ENCODE results near the gene WRNIP1. TPM values are rescaled to one million over a fixed set of nuclear protein-coding genes. Genes with fewer than 3 reads are reported as not detected.

WRNIP1 gene
- total RNA-seq, 1 donor from 2014 or later, result 50.1 TPM

- intact Hi-C loops (cut with DNase I), result no loop called here
- Histone ChIP-seq H3K27me3 (no peaks in the 10 kb centered on the region), H3K36me3 (no peaks in the 10 kb centered on the region), H3K27ac (no peak overlapping the region), H3K4me3 (no peak overlapping the region), H3K4me1 (no peaks in the 10 kb centered on the region), H3K9me3 (no peaks in the 10 kb centered on the region)
- DNase-seq (ENCODE audit: extremely low spot score in 2 of 2), result peak in 1 of 2 donors; percentile 25
- TF ChIP-seq POLR2AphosphoS5 (IDR thresholded peaks at IDR 0.05; ENCODE audit: insufficient read depth in 1 of 2, low read depth in 1 of 2) (no peak), POLR2A (IDR thresholded peaks at IDR 0.05) (no peak), CTCF (IDR thresholded peaks at IDR 0.05) (no peak)
These were observed 46.1 kb upstream of the WRNIP1 start for GRCh38 chr6:2719093-2719455.

- peak in 1 of 2 donors; percentile 7 for DNase-seq (ENCODE audit: extremely low spot score in 2 of 2)
- intact Hi-C loops (cut with DNase I), result no loop called here
- Histone ChIP-seq H3K36me3 (no peaks in the 10 kb centered on the region), H3K9me3 (no peaks in the 10 kb centered on the region), H3K27me3 (no peaks in the 10 kb centered on the region), H3K4me1 (no peaks in the 10 kb centered on the region), H3K27ac (no peak overlapping the region), H3K4me3 (no peak overlapping the region)
- no peak for TF ChIP-seq POLR2AphosphoS5 (IDR thresholded peaks at IDR 0.05; ENCODE audit: insufficient read depth in 1 of 2, low read depth in 1 of 2)
- no peak for TF ChIP-seq POLR2A (IDR thresholded peaks at IDR 0.05)
- no peak for TF ChIP-seq CTCF (IDR thresholded peaks at IDR 0.05)
These were observed 44.0 kb upstream of the WRNIP1 start for GRCh38 chr6:2721219-2721618.

GRCh38 chr6:2725364-2725988, 39.7 kb upstream of the WRNIP1 start:
- no peak overlapping the region for H3K27ac ChIP-seq
- TF ChIP-seq POLR2AphosphoS5 (IDR thresholded peaks at IDR 0.05; ENCODE audit: insufficient read depth in 1 of 2, low read depth in 1 of 2), result no peak
- no peak for TF ChIP-seq POLR2A (IDR thresholded peaks at IDR 0.05)
- no peak for TF ChIP-seq CTCF (IDR thresholded peaks at IDR 0.05)

GRCh38 chr6:2725999-2726567, 39.1 kb upstream of the WRNIP1 start:
- H3K4me3 ChIP-seq, result no peak overlapping the region
- TF ChIP-seq CTCF (IDR thresholded peaks at IDR 0.05), result no peak
- no peak for TF ChIP-seq POLR2A (IDR thresholded peaks at IDR 0.05)
- no peak for TF ChIP-seq POLR2AphosphoS5 (IDR thresholded peaks at IDR 0.05; ENCODE audit: insufficient read depth in 1 of 2, low read depth in 1 of 2)
- peak in 1 of 2 donors; percentile 28 for DNase-seq (ENCODE audit: extremely low spot score in 2 of 2)
- intact Hi-C loops (cut with DNase I), result no loop called here
- no peaks in the 10 kb centered on the region for H3K9me3 ChIP-seq
- no peaks in the 10 kb centered on the region for H3K4me1 ChIP-seq
- H3K27ac ChIP-seq, result no peak overlapping the region
- no peaks in the 10 kb centered on the region for H3K36me3 ChIP-seq
- no peaks in the 10 kb centered on the region for H3K27me3 ChIP-seq

More at GRCh38 chr6:2725364-2725988, 39.7 kb upstream of the WRNIP1 start:
- no peaks in the 10 kb centered on the region for H3K9me3 ChIP-seq
- H3K27me3 ChIP-seq, result no peaks in the 10 kb centered on the region
- H3K4me1 ChIP-seq, result no peaks in the 10 kb centered on the region
- no peak overlapping the region for H3K4me3 ChIP-seq
- intact Hi-C loops (cut with DNase I), result no loop called here
- DNase-seq (ENCODE audit: extremely low spot score in 2 of 2), result no peak
- no peaks in the 10 kb centered on the region for H3K36me3 ChIP-seq

GRCh38 chr6:2729921-2730320, 35.3 kb upstream of the WRNIP1 start:
- no peaks in the 10 kb centered on the region for H3K9me3 ChIP-seq
- no peaks in the 10 kb centered on the region for H3K27me3 ChIP-seq
- intact Hi-C loops (cut with DNase I), result no loop called here
- TF ChIP-seq POLR2A (IDR thresholded peaks at IDR 0.05) (no peak), POLR2AphosphoS5 (IDR thresholded peaks at IDR 0.05; ENCODE audit: insufficient read depth in 1 of 2, low read depth in 1 of 2) (no peak), CTCF (IDR thresholded peaks at IDR 0.05) (no peak)
- H3K4me3 ChIP-seq, result no peak overlapping the region
- DNase-seq (ENCODE audit: extremely low spot score in 2 of 2), result no peak
- no peak overlapping the region for H3K27ac ChIP-seq
- H3K4me1 ChIP-seq, result no peaks in the 10 kb centered on the region
- no peaks in the 10 kb centered on the region for H3K36me3 ChIP-seq
